Measurements from ENCODE around the gene PIP5K1B.

The PIP5K1B gene

DNA sequence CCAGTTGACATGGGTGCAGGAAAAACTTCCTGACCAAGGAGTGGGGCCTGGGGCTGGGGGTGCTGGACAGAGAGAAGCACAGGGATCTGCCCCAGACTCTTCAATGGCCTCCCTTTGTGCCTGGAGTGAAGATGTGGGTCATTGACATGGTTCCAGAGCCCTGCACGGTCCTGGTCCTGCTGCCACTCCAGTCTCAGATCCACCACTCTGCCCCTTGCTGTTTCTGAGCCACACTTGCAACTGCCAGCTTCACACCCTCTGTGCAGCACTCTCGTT is 10.1 kb downstream of the PIP5K1B start:
- TF ChIP-seq, protein P1, sequence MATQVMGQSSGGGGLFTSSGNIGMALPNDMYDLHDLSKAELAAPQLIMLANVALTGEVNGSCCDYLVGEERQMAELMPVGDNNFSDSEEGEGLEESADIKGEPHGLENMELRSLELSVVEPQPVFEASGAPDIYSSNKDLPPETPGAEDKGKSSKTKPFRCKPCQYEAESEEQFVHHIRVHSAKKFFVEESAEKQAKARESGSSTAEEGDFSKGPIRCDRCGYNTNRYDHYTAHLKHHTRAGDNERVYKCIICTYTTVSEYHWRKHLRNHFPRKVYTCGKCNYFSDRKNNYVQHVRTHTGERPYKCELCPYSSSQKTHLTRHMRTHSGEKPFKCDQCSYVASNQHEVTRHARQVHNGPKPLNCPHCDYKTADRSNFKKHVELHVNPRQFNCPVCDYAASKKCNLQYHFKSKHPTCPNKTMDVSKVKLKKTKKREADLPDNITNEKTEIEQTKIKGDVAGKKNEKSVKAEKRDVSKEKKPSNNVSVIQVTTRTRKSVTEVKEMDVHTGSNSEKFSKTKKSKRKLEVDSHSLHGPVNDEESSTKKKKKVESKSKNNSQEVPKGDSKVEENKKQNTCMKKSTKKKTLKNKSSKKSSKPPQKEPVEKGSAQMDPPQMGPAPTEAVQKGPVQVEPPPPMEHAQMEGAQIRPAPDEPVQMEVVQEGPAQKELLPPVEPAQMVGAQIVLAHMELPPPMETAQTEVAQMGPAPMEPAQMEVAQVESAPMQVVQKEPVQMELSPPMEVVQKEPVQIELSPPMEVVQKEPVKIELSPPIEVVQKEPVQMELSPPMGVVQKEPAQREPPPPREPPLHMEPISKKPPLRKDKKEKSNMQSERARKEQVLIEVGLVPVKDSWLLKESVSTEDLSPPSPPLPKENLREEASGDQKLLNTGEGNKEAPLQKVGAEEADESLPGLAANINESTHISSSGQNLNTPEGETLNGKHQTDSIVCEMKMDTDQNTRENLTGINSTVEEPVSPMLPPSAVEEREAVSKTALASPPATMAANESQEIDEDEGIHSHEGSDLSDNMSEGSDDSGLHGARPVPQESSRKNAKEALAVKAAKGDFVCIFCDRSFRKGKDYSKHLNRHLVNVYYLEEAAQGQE (IDR thresholded peaks at IDR 0.05; ENCODE audit: insufficient read depth in 1 of 2, low read depth in 2 of 2, low read length in 2 of 2) = no peak
- TF ChIP-seq TAF1 (IDR thresholded peaks at IDR 0.05; ENCODE audit: borderline replicate concordance, insufficient read depth, low read length) = no peak
- no peak for TF ChIP-seq POLR2AphosphoS5 (IDR thresholded peaks at IDR 0.05; ENCODE audit: low read depth, low read length)
- no peak for TF ChIP-seq SIN3A (IDR thresholded peaks at IDR 0.05; ENCODE audit: borderline replicate concordance, insufficient read depth, low read length)
- no peak for TF ChIP-seq FOXP2 (optimal IDR thresholded peaks at IDR 0.05; ENCODE audit: borderline replicate concordance, extremely low read depth, extremely low read length, insufficient read depth)

DNA sequence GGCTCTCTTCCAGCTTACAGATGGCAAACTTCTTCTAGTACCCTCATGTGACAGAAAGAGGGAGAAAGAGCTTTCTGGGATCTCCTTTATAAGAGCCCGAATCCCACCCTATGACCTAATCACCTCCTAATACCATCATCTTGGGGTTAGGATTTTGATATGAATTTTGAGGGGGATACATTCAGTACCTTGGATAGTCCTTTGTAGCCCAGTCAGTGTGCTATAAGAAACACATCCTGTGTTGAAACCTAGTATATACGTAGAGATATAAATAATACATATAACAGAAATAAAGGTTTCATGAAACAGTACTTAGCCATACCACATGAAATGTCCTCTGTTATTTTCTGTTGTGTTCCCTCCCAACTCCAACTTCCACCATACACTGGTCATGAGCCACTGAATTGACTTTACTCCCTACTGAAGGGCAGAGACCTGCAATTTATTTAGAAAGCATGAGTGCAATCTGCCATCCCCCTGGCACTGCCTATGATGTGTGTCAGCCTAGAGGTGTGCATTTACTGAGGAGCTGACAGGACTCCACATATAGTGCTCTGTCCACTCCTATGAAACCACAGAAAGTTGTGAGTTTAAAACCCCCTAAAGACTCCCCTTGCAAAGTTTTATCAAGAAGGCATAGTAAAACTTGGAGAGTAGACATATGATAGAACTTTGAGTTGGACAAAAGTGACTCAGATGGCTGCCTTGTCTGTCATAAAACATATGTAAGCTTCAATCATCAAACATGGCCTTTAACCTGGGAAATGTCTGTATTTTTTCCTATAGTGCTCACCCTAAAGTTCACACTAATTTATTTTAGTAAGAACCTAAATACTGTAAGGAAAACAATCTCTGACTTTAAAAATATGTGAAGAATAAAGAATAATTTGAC is 12.8 kb downstream of the PIP5K1B start:
- TF ChIP-seq TAF1 (IDR thresholded peaks at IDR 0.05; ENCODE audit: borderline replicate concordance, insufficient read depth, low read length) (no peak), SIN3A (IDR thresholded peaks at IDR 0.05; ENCODE audit: borderline replicate concordance, insufficient read depth, low read length) (no peak), POLR2AphosphoS5 (IDR thresholded peaks at IDR 0.05; ENCODE audit: low read depth, low read length) (no peak), FOXP2 (optimal IDR thresholded peaks at IDR 0.05; ENCODE audit: borderline replicate concordance, extremely low read depth, extremely low read length, insufficient read depth) (no peak)
- TF ChIP-seq, protein P1 (IDR thresholded peaks at IDR 0.05; ENCODE audit: insufficient read depth in 1 of 2, low read depth in 2 of 2, low read length in 2 of 2) = no peak

DNA sequence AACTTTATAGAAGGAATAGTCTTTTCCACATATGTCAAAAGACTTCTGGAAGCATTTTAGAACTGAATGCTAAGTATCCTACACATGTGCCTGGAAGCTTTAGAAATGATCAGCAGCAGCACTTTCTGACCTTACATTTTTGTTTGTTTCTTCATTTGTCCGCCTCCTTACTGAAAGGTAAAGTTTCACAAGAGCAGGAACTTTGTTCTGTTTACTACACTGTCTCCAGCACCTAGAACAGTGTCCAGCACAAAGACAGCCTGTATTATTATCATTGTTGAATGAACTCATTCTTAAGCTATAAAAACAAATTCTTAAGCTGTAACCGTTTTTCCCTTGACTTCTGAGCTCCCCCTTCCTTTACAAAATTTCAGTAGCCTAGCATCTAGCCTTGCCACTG is 14.8 kb downstream of the PIP5K1B start:
- TF ChIP-seq TAF1 (IDR thresholded peaks at IDR 0.05; ENCODE audit: borderline replicate concordance, insufficient read depth, low read length) (no peak), POLR2AphosphoS5 (IDR thresholded peaks at IDR 0.05; ENCODE audit: low read depth, low read length) (no peak), FOXP2 (optimal IDR thresholded peaks at IDR 0.05; ENCODE audit: borderline replicate concordance, extremely low read depth, extremely low read length, insufficient read depth) (no peak), SIN3A (IDR thresholded peaks at IDR 0.05; ENCODE audit: borderline replicate concordance, insufficient read depth, low read length) (no peak)
- TF ChIP-seq, protein P1 (IDR thresholded peaks at IDR 0.05; ENCODE audit: insufficient read depth in 1 of 2, low read depth in 2 of 2, low read length in 2 of 2) = no peak

DNA sequence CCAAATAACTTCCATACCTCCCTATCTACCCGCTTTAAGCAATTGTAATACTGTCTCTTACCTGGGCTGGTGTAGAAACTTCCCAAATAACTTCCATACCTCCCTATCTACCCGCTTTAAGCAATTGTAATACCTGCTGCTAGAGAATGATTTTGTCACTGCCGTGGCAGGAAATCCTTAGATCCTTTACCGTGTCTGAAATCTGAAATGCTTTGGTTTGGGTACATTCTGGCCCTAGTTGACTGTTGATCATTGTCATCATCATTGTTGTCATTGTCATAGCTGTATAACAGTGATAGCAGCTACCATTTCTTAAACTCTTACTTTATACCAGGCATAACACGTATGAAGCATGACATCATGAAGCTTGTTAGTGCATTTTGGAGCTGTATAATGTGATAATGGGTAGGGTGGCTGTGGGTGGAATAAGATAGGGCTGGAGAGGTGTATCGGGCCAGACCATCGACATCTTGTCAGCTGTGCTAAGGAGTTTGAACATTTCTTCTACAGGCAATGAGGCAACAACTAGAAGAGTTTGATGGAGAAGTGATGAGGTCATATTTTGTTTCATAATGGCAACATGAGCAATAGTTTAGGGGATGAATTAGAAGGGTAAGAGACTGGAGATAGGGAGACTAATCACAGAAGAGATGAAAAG is 15.7 kb downstream of the PIP5K1B start:
- TF ChIP-seq, protein P1 (IDR thresholded peaks at IDR 0.05; ENCODE audit: insufficient read depth in 1 of 2, low read depth in 2 of 2, low read length in 2 of 2) = no peak
- no peak for TF ChIP-seq POLR2AphosphoS5 (IDR thresholded peaks at IDR 0.05; ENCODE audit: low read depth, low read length)
- TF ChIP-seq SIN3A (IDR thresholded peaks at IDR 0.05; ENCODE audit: borderline replicate concordance, insufficient read depth, low read length) = no peak
- TF ChIP-seq TAF1 (IDR thresholded peaks at IDR 0.05; ENCODE audit: borderline replicate concordance, insufficient read depth, low read length) = no peak
- no peak for TF ChIP-seq FOXP2 (optimal IDR thresholded peaks at IDR 0.05; ENCODE audit: borderline replicate concordance, extremely low read depth, extremely low read length, insufficient read depth)

Measured in PFSK-1 (cell line).